CMK (cell line): Measurements from ENCODE around the gene TMEM250.

Experiments
- DNase-seq: peaks from one replicate; pipeline ENCODE4 v3.0.0-alpha.2; 2010; ENCODE audit warnings: low read depth

The TMEM250 gene

DNA sequence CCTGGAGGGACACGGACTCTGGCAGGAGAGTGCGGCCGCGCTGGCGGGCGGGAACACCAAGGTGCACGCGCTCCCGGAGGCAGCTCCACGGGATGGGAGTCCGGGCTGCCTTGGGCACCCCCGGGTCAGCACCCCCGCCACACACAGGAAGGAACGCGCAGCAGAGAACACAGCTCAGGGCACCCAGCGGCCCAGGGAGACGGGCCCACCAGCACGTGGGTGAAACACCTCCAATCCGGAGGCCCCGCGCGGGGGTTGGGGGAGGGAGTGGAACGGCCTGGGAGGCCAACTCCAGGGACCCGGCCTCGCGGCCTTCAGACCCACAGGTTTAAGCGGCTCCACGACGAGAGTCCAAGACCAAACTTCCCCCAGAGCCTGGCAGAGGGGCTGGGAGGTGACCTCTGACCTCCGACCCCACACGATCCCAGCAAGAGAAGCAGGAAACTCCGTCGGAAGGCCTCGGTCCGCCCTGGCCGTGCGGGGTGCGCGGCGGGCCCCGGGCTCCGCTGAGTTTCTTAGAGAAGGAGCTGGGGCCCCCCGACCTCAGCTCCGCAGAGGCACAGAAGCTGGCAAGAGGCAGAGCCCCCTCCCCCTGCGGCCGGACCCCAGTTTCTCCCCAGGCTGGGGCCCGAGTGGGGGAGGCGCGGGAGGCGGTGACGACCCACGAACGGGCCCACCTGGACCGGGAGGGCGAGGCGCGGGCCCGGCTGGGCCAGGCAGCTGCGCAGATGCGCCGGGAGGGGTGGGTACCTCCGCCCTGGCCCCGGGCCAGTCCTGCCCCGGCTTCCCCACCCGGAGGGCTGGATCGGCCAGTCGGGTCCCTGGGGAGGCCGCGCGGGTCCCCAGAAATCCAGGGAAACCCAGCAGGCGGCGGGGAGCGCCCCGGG lies 24.4 kb downstream of the TMEM250 start:
- no peak for DNase-seq

DNA sequence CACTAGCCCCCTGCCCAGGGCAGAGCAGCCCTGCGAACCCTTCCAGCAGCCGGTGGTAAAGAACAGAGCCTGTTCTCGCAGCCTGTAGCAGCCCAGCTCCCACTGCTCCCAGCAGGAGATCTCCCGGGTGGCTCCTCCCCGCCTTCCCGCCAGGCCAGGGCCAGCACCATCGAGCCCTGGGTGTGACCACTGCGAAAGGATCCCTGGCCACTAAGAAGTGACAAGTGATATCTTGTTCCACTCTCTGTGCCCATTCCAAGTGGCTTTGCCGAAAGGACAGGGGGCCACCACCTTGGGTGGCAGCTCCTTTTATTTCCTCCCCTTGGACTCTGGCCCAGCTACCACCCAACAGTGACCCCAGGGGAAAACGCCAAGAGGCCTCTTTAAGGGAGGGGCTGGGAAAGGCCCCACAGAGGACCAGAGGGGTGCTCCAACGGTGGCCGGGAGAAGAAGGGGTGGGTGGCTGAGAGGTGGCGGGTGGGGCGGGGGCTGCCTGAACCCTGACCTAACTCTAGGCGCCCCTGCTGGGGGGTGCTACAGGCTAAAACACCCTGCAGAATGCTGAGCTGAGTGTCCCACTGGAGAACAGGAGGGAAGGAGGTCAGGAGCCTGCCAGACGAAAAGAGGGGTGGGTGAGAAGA lies 25.2 kb downstream of the TMEM250 start:
- DNase-seq = no peak

DNA sequence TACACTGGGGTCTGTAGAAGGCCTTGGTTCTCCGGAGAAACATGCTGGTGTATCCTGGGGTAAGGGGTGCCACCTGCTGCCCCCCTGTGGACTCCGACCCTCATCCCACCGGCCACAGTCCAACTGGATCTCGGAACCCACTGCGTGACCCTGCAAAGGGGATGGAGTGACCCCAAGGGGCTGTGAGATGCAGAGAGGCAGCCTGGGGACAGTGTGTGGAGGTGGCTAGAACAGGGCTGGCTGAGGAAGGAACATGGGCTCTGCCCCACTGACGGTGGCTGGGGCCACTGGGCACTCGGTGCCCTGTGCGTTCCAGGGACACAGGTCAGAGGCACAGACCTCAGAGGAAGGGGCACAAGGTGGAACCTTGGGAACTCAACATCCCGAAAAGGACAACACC lies 25.9 kb downstream of the TMEM250 start:
- no peak for DNase-seq

- no peak for DNase-seq
Observed at GRCh38 chr9:136092353-136092650, 26.4 kb downstream of the TMEM250 start.

- DNase-seq = no peak
Observed at GRCh38 chr9:136091582-136092352, 26.9 kb downstream of the TMEM250 start.

GRCh38 chr9:136090768-136091581 lies 27.7 kb downstream of the TMEM250 start:
- DNase-seq = no peak

GRCh38 chr9:136090056-136090735 lies 28.5 kb downstream of the TMEM250 start:
- no peak for DNase-seq

- DNase-seq = no peak
Observed at GRCh38 chr9:136089697-136090045, 29.0 kb downstream of the TMEM250 start.

GRCh38 chr9:136088939-136089696 lies 29.6 kb downstream of the TMEM250 start:
- DNase-seq = no peak

GRCh38 chr9:136088481-136088938 lies 30.2 kb downstream of the TMEM250 start:
- no peak for DNase-seq

- DNase-seq = no peak
Observed at GRCh38 chr9:136087741-136088480, 30.8 kb downstream of the TMEM250 start.

- DNase-seq = no peak
Observed at GRCh38 chr9:136086951-136087740, 31.5 kb downstream of the TMEM250 start.

GRCh38 chr9:136086213-136086881 lies 32.3 kb downstream of the TMEM250 start:
- no peak for DNase-seq

GRCh38 chr9:136085815-136086212 lies 32.9 kb downstream of the TMEM250 start:
- DNase-seq = no peak

DNA sequence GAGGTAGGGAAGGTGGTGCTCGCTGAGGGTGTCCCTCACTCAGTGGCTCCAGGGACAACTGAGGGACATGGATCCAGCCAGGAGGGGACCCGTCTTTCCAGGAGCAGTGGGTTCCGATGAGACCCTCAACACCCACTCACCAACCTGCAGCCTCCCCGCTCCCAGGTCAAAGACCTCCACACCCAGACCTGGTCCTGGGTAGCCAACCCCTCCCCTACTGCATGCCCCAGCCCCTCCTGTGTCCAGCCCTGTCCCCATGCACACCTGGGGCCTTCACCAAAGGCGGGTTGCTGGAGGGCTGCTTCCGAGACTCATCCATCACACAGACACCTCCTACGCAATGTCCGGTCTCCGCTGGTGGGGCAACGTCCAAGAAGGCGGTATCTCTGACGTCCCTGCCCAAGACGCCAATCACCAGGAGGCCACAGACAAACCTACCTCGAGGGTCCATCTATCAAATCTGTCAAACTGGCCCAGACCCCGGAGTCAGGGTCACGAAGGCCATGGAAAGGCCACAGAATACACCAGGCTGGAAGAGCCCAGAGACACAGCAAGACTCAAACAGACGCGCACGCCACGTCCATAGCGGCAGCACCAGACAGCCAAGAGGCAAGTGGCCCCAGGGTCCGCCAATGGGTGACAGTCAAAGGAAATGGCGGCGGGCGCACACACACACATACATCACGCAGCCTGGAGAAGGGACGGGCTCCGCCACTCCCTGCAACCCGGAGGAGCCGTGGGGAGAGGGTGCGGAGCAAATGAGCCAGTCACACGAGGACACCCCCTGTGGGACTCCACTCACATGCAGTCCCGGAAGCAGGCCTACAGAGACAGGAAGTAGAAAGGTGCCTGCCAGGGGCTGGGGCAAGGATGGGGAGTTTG lies 34.4 kb downstream of the TMEM250 start:
- DNase-seq = no peak

- DNase-seq = no peak
Observed at GRCh38 chr9:136083558-136084062, 35.1 kb downstream of the TMEM250 start.
